Liver (tissue), 9 donors: Measurements from ENCODE around the gene MICAL3. TPM values are rescaled to one million over a fixed set of nuclear protein-coding genes. Genes with fewer than 3 reads are reported as not detected.

Source experiments
- DNase-seq: peaks from one replicate; pipeline ENCODE4 v3.0.0-alpha.2; 2017; ENCODE audit warnings: low spot score
- H3K27ac ChIP-seq, 2 donors: one replicate each; pipeline ENCODE4 v1.7.0; 2013; ENCODE audit warnings: inconsistent platforms in 2 of 2, low read length in 2 of 2, control low read depth in 1 of 2, low read depth in 1 of 2, mild to moderate bottlenecking in 1 of 2
- H3K27me3 ChIP-seq, 4 donors: one replicate each; pipeline versions ENCODE4 v1.6.1 to v1.7.0; 2013; ENCODE audit warnings: low read length in 3 of 4, inconsistent platforms in 1 of 4, mild to moderate bottlenecking in 1 of 4, moderate library complexity in 1 of 4; ENCODE audit not compliant: control insufficient read depth in 4 of 4, insufficient read depth in 4 of 4
- H3K36me3 ChIP-seq, 4 donors: one replicate each; pipeline versions ENCODE4 v1.6.1 to v1.7.0; 2013; ENCODE audit warnings: low read length in 3 of 4, mild to moderate bottlenecking in 3 of 4, low read depth in 1 of 4, moderate library complexity in 1 of 4; ENCODE audit not compliant: control insufficient read depth in 4 of 4, insufficient read depth in 3 of 4
- H3K4me1 ChIP-seq, 4 donors: one replicate each; pipeline versions ENCODE4 v1.6.1 to v1.7.0; 2013; ENCODE audit warnings: low read length in 3 of 4, mild to moderate bottlenecking in 3 of 4, moderate library complexity in 1 of 4; ENCODE audit not compliant: control insufficient read depth in 4 of 4, insufficient read depth in 4 of 4
- H3K4me3 ChIP-seq, 3 donors: one replicate each; pipeline versions ENCODE4 v1.6.1 to v1.7.0; 2013; ENCODE audit warnings: low read length in 3 of 3, control low read depth in 1 of 3, low read depth in 1 of 3, mild to moderate bottlenecking in 1 of 3
- H3K9ac ChIP-seq, 2 donors: one replicate each; pipeline ENCODE4 v1.7.0; 2013; ENCODE audit warnings: low read length in 2 of 2, mild to moderate bottlenecking in 2 of 2, moderate library complexity in 2 of 2, control low read depth in 1 of 2, low read depth in 1 of 2
- H3K9me3 ChIP-seq, 4 donors: one replicate each; pipeline versions ENCODE4 v1.6.1 to v1.7.0; 2013; ENCODE audit warnings: low read length in 3 of 4; ENCODE audit not compliant: control insufficient read depth in 4 of 4
- EGR1 ChIP-seq, 2 donors: IDR thresholded peaks; 2 replicates each; pipeline ENCODE4 v1.6.1; 2016 to 2018; ENCODE audit warnings: antibody characterized with exemption in 2 of 2, low read depth in 2 of 2
- FOXA1 ChIP-seq: IDR thresholded peaks from 2 replicates; pipeline ENCODE4 v1.6.1; 2016; ENCODE audit warnings: antibody characterized with exemption
- FOXA2 ChIP-seq: IDR thresholded peaks from 2 replicates; pipeline ENCODE4 v1.6.1; 2016; ENCODE audit warnings: antibody characterized with exemption
- GABPA ChIP-seq, 2 donors: IDR thresholded peaks in 1 of 2; conservative IDR thresholded peaks in 1 of 2; 2 replicates each; pipeline ENCODE4 v1.6.1; 2016; ENCODE audit warnings: antibody characterized with exemption in 2 of 2, mild to moderate bottlenecking in 1 of 2, moderate library complexity in 1 of 2
- HNF4A ChIP-seq, 2 donors: conservative IDR thresholded peaks; 2 replicates each; pipeline ENCODE4 v1.6.1; 2016; ENCODE audit warnings: antibody characterized with exemption in 2 of 2, mild to moderate bottlenecking in 2 of 2
- HNF4G ChIP-seq: IDR thresholded peaks from 2 replicates; pipeline ENCODE4 v1.6.1; 2016; ENCODE audit warnings: antibody characterized with exemption
- JUND ChIP-seq, 2 donors: IDR thresholded peaks; 2 replicates each; pipeline ENCODE4 v1.6.1; 2016; ENCODE audit warnings: antibody characterized with exemption in 2 of 2
- NR2F2 ChIP-seq: IDR thresholded peaks from 2 replicates; pipeline ENCODE4 v1.6.1; 2016; ENCODE audit warnings: antibody characterized with exemption
- RAD21 ChIP-seq, 2 donors: IDR thresholded peaks; 2 replicates each; pipeline ENCODE4 v1.6.1; 2016; ENCODE audit warnings: antibody characterized with exemption in 2 of 2, mild to moderate bottlenecking in 2 of 2
- RXRA ChIP-seq, 2 donors: IDR thresholded peaks; 2 replicates each; pipeline ENCODE4 v1.6.1; 2017 to 2018; ENCODE audit warnings: antibody characterized with exemption in 2 of 2, mild to moderate bottlenecking in 1 of 2
- SP1 ChIP-seq: IDR thresholded peaks from 2 replicates; pipeline ENCODE4 v1.6.1; 2018; ENCODE audit warnings: antibody characterized with exemption, mild to moderate bottlenecking
- TAF1 ChIP-seq: conservative IDR thresholded peaks from 2 replicates; pipeline ENCODE4 v1.6.1; 2016; ENCODE audit warnings: antibody characterized with exemption, mild to moderate bottlenecking
- WGBS: extraction: QIAGEN DNeasy Blood & Tissue Kit; methylation state at CpG from one replicate; pipeline ENCODE4 v1.1.7; 2013; 5-methylcytosine and 5-hydroxymethylcytosine counted together
- polyA plus RNA-seq, 2 donors: library from polyadenylated mRNA; stranded (reverse) in 1 of 2; unstranded in 1 of 2; fragments of 200-250 nt in 1 of 2; fragments of >200 nt in 1 of 2; fragmentation: Nextera tagmentation in 1 of 2; extraction: Ambion mirVana in 1 of 2; gene quantifications; one replicate each; pipeline versions ENCODE4 v1.2.1 to v1.2.3, GENCODE V29; 2013 to 2015
- total RNA-seq, 2 donors: library from RNA; depleted of rRNA; stranded (reverse); fragments of >200 nt; gene quantifications; one replicate each; pipeline ENCODE4 v1.2.3, GENCODE V29; 2014
- TF ChIP-seq, protein P1 (sequence below): IDR thresholded peaks from 2 replicates; pipeline ENCODE4 v1.6.1; 2016; ENCODE audit warnings: antibody characterized with exemption
- TF ChIP-seq, protein P2 (sequence below): IDR thresholded peaks from 2 replicates; pipeline ENCODE4 v1.6.1; 2016; ENCODE audit warnings: antibody characterized with exemption
- TF ChIP-seq, protein P3 (sequence below): fragments of 150-350 bp; IDR thresholded peaks from 2 replicates; pipeline ENCODE4 v1.5.1; 2017; ENCODE audit warnings: improper control_type of control experiment, low read depth, low read length; ENCODE audit not compliant: missing input control
- TF ChIP-seq, protein P4 (sequence below): IDR thresholded peaks from 2 replicates; pipeline ENCODE4 v1.6.1; 2016; ENCODE audit warnings: antibody characterized with exemption
- TF ChIP-seq, protein P5 (sequence below): IDR thresholded peaks from 2 replicates; pipeline ENCODE4 v1.6.1; 2016; ENCODE audit warnings: antibody characterized with exemption, mild to moderate bottlenecking
- donor health status: healthy.
- donor health status: healthy.
- donor health status: healthy.
- donor health status: healthy.
- donor health status: healthy.

Gene MICAL3
- total and polyA plus RNA-seq, 4 donors: 6.4 to 38.4 (median 23.4) TPM

DNA sequence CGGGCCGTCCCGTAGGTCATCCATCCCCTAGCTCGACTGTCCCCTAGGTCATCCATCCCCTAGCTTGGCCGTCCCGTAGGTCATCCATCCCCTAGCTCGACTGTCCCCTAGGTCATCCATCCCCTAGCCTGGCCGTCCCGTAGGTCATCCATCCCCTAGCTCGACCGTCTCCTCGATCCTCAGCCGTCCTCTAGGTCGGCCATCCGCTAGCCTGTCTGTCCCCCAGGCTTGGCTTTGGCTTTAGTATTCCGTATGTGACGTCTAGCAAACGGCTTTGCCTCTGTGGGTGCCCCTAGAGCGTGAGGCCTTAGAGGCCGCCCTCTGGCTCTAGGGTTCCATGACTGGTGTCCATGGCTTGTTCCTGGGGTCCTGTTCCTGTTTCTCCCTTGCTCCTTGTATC lies 209.5 kb downstream of the MICAL3 start:
- H3K4me3 ChIP-seq: no peak overlapping the region
- H3K27ac ChIP-seq: no peak overlapping the region
- H3K36me3 ChIP-seq: peaks cover 20 to 78% (median 33%) of the 10 kb centered on the region in 4 donors
- no peak for TF ChIP-seq JUND (IDR thresholded peaks at IDR 0.05)
- TF ChIP-seq RXRA (IDR thresholded peaks at IDR 0.05): no peak
- TF ChIP-seq, protein P1, sequence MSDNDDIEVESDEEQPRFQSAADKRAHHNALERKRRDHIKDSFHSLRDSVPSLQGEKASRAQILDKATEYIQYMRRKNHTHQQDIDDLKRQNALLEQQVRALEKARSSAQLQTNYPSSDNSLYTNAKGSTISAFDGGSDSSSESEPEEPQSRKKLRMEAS: no peak
- TF ChIP-seq HNF4A (conservative IDR thresholded peaks at IDR 0.05): no peak
- TF ChIP-seq SP1: no peak
- no peak for TF ChIP-seq HNF4G
- no peak for TF ChIP-seq TAF1
- TF ChIP-seq, protein P2, sequence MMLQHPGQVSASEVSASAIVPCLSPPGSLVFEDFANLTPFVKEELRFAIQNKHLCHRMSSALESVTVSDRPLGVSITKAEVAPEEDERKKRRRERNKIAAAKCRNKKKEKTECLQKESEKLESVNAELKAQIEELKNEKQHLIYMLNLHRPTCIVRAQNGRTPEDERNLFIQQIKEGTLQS: no peak
- TF ChIP-seq, protein P3, sequence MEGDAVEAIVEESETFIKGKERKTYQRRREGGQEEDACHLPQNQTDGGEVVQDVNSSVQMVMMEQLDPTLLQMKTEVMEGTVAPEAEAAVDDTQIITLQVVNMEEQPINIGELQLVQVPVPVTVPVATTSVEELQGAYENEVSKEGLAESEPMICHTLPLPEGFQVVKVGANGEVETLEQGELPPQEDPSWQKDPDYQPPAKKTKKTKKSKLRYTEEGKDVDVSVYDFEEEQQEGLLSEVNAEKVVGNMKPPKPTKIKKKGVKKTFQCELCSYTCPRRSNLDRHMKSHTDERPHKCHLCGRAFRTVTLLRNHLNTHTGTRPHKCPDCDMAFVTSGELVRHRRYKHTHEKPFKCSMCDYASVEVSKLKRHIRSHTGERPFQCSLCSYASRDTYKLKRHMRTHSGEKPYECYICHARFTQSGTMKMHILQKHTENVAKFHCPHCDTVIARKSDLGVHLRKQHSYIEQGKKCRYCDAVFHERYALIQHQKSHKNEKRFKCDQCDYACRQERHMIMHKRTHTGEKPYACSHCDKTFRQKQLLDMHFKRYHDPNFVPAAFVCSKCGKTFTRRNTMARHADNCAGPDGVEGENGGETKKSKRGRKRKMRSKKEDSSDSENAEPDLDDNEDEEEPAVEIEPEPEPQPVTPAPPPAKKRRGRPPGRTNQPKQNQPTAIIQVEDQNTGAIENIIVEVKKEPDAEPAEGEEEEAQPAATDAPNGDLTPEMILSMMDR: no peak
- no peak overlapping the region for H3K9ac ChIP-seq
- 93% methylated on average over 20 of the region's 20 CpGs for WGBS
- no peaks in the 10 kb centered on the region for H3K4me1 ChIP-seq
- DNase-seq: no peak
- no peaks in the 10 kb centered on the region for H3K27me3 ChIP-seq
- H3K9me3 ChIP-seq: no peaks in the 10 kb centered on the region

DNA sequence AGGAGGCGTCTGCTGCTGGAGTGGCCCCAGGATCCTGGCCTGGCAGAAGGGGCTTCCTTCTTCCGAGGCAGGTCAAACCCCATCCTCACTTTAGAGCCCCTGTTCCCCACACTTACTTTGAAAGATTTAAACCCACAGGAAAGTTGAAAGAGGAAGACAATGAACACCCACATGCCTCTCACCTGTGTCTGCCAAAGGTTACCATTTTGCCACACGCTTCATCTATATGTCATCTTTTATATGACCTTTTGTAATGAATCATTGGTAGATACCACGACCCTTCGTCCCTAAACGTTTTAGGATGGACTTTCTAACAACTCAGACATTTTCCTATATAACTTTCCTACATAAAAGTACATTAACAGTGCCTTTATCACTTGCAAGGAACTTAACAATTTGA lies 210.3 kb downstream of the MICAL3 start:
- Histone ChIP-seq H3K27me3 (no peaks in the 10 kb centered on the region), H3K9ac (no peak overlapping the region), H3K27ac (no peak overlapping the region), H3K9me3 (no peaks in the 10 kb centered on the region), H3K4me1 (peaks cover 0 to under 1% (median 0%) of the 10 kb centered on the region in 4 donors), H3K4me3 (no peak overlapping the region), H3K36me3 (peaks cover 21 to 78% (median 30%) of the 10 kb centered on the region in 4 donors)
- 87% methylated on average over 6 of the region's 6 CpGs for WGBS
- TF ChIP-seq, protein P3: no peak
- TF ChIP-seq, protein P4, sequence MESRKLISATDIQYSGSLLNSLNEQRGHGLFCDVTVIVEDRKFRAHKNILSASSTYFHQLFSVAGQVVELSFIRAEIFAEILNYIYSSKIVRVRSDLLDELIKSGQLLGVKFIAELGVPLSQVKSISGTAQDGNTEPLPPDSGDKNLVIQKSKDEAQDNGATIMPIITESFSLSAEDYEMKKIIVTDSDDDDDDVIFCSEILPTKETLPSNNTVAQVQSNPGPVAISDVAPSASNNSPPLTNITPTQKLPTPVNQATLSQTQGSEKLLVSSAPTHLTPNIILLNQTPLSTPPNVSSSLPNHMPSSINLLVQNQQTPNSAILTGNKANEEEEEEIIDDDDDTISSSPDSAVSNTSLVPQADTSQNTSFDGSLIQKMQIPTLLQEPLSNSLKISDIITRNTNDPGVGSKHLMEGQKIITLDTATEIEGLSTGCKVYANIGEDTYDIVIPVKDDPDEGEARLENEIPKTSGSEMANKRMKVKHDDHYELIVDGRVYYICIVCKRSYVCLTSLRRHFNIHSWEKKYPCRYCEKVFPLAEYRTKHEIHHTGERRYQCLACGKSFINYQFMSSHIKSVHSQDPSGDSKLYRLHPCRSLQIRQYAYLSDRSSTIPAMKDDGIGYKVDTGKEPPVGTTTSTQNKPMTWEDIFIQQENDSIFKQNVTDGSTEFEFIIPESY: no peak
- TF ChIP-seq TAF1 (no peak), NR2F2 (no peak), JUND (IDR thresholded peaks at IDR 0.05) (no peak), GABPA (IDR thresholded peaks at IDR 0.05 in 1 of 2, conservative IDR thresholded peaks at IDR 0.05 in 1 of 2) (no peak), RAD21 (IDR thresholded peaks at IDR 0.05) (no peak), FOXA1 (no peak), FOXA2 (no peak), SP1 (no peak), EGR1 (IDR thresholded peaks at IDR 0.05; ENCODE audit: low read depth in 2 of 2) (no peak), RXRA (IDR thresholded peaks at IDR 0.05) (no peak)
- TF ChIP-seq, protein P2: no peak
- TF ChIP-seq, protein P1: no peak
- TF ChIP-seq, protein P5, sequence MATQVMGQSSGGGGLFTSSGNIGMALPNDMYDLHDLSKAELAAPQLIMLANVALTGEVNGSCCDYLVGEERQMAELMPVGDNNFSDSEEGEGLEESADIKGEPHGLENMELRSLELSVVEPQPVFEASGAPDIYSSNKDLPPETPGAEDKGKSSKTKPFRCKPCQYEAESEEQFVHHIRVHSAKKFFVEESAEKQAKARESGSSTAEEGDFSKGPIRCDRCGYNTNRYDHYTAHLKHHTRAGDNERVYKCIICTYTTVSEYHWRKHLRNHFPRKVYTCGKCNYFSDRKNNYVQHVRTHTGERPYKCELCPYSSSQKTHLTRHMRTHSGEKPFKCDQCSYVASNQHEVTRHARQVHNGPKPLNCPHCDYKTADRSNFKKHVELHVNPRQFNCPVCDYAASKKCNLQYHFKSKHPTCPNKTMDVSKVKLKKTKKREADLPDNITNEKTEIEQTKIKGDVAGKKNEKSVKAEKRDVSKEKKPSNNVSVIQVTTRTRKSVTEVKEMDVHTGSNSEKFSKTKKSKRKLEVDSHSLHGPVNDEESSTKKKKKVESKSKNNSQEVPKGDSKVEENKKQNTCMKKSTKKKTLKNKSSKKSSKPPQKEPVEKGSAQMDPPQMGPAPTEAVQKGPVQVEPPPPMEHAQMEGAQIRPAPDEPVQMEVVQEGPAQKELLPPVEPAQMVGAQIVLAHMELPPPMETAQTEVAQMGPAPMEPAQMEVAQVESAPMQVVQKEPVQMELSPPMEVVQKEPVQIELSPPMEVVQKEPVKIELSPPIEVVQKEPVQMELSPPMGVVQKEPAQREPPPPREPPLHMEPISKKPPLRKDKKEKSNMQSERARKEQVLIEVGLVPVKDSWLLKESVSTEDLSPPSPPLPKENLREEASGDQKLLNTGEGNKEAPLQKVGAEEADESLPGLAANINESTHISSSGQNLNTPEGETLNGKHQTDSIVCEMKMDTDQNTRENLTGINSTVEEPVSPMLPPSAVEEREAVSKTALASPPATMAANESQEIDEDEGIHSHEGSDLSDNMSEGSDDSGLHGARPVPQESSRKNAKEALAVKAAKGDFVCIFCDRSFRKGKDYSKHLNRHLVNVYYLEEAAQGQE: no peak
- DNase-seq: no peak
